ENCODE results near the gene SLC6A17.

GRCh38 chr1:110150330-110151174 lies at the start of gene SLC6A17:
- no peak for TF ChIP-seq CREM (CRISPR knock-in tag; IDR thresholded peaks at IDR 0.05)
- TF ChIP-seq, protein P1, sequence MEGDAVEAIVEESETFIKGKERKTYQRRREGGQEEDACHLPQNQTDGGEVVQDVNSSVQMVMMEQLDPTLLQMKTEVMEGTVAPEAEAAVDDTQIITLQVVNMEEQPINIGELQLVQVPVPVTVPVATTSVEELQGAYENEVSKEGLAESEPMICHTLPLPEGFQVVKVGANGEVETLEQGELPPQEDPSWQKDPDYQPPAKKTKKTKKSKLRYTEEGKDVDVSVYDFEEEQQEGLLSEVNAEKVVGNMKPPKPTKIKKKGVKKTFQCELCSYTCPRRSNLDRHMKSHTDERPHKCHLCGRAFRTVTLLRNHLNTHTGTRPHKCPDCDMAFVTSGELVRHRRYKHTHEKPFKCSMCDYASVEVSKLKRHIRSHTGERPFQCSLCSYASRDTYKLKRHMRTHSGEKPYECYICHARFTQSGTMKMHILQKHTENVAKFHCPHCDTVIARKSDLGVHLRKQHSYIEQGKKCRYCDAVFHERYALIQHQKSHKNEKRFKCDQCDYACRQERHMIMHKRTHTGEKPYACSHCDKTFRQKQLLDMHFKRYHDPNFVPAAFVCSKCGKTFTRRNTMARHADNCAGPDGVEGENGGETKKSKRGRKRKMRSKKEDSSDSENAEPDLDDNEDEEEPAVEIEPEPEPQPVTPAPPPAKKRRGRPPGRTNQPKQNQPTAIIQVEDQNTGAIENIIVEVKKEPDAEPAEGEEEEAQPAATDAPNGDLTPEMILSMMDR (IDR thresholded peaks at IDR 0.05) = no peak
